ENCODE data around the gene RRP1B. TPM values are rescaled to one million over a fixed set of nuclear protein-coding genes. Genes with fewer than 3 reads are reported as not detected.

Gene RRP1B
- total RNA-seq, 1 donor from 2014 or later, result 34.0 TPM

- TF ChIP-seq CTCF (IDR thresholded peaks at IDR 0.05; ENCODE audit: insufficient read depth, low read depth, low read length), result no peak
- Histone ChIP-seq H3K4me2 (ENCODE audit: low read length) (no peak overlapping the region), H3K9ac (ENCODE audit: low read length) (no peak overlapping the region), H3K36me3 (ENCODE audit: insufficient read depth, low read length) (no peaks in the 10 kb centered on the region), H3K4me3 (ENCODE audit: insufficient read depth, low read depth, low read length) (no peak overlapping the region), H3K79me2 (ENCODE audit: insufficient read depth, low read length) (no peaks in the 10 kb centered on the region), H3K27ac (ENCODE audit: low read depth, low read length) (no peak overlapping the region), H3K9me3 (ENCODE audit: insufficient read depth, low read depth, low read length) (no peaks in the 10 kb centered on the region), H2AFZ (ENCODE audit: low read depth, low read length) (no peak overlapping the region), H3K4me1 (ENCODE audit: insufficient read depth, low read length) (no peaks in the 10 kb centered on the region), H3K27me3 (ENCODE audit: insufficient read depth, low read length) (no peaks in the 10 kb centered on the region), H4K20me1 (ENCODE audit: insufficient read depth, low read length) (no peaks in the 10 kb centered on the region)
- Mint-ChIP-seq H3K9me3 (ENCODE audit: unreplicated experiment) (peaks cover 15% of the 10 kb centered on the region), H3K4me1 (ENCODE audit: low read depth, unreplicated experiment) (no peaks in the 10 kb centered on the region), H3K4me3 (ENCODE audit: unreplicated experiment) (no peak overlapping the region), H3K27me3 (ENCODE audit: low read depth, unreplicated experiment) (no peaks in the 10 kb centered on the region), H3K36me3 (ENCODE audit: low read depth, unreplicated experiment) (peaks cover 16% of the 10 kb centered on the region), H3K27ac (ENCODE audit: unreplicated experiment) (no peak overlapping the region)
- peak; percentile 66 for DNase-seq (ENCODE audit: low read depth)
- FAIRE-seq, result no peak
Measured at GRCh38 chr21:43626390-43626789, 33.0 kb upstream of the RRP1B start.

DNA sequence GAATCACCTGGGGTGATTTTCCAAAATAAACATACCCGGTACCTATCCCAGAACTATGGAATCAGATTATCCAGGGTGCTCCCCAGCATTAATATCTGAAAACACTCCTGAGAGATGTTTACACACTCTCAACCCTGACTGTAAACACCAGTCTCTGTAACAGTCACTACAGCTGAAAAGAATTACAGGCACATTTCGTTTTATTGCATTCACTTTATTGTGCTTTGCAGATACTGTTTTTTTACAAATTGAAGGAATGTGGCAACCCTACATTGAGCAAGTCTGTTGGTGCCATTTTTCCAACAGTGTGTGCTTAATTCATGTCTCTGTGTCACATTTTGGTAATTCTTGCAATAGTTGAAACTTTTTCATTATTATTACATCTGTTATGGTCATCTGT, 31.8 kb upstream of the RRP1B start:
- no peaks in the 10 kb centered on the region for H3K79me2 ChIP-seq (ENCODE audit: insufficient read depth, low read length)
- no peak overlapping the region for H3K4me2 ChIP-seq (ENCODE audit: low read length)
- no peak for DNase-seq (ENCODE audit: low read depth)
- Mint-ChIP-seq H3K9me3 (ENCODE audit: unreplicated experiment) (peaks cover 15% of the 10 kb centered on the region), H3K36me3 (ENCODE audit: low read depth, unreplicated experiment) (peaks cover 16% of the 10 kb centered on the region), H3K27me3 (ENCODE audit: low read depth, unreplicated experiment) (no peaks in the 10 kb centered on the region), H3K27ac (ENCODE audit: unreplicated experiment) (no peak overlapping the region), H3K4me1 (ENCODE audit: low read depth, unreplicated experiment) (peaks cover 5% of the 10 kb centered on the region), H3K4me3 (ENCODE audit: unreplicated experiment) (no peak overlapping the region)
- H2AFZ ChIP-seq (ENCODE audit: low read depth, low read length), result no peak overlapping the region
- no peak overlapping the region for H3K27ac ChIP-seq (ENCODE audit: low read depth, low read length)
- no peak for TF ChIP-seq CTCF (IDR thresholded peaks at IDR 0.05; ENCODE audit: insufficient read depth, low read depth, low read length)
- no peak for TF ChIP-seq EZH2 (IDR thresholded peaks at IDR 0.05; ENCODE audit: insufficient read depth, low read length)
- no peak overlapping the region for H3K9ac ChIP-seq (ENCODE audit: low read length)
- H3K4me1 ChIP-seq (ENCODE audit: insufficient read depth, low read length), result no peaks in the 10 kb centered on the region
- H4K20me1 ChIP-seq (ENCODE audit: insufficient read depth, low read length), result no peaks in the 10 kb centered on the region
- H3K4me3 ChIP-seq (ENCODE audit: insufficient read depth, low read depth, low read length), result no peak overlapping the region
- H3K36me3 ChIP-seq (ENCODE audit: insufficient read depth, low read length), result no peaks in the 10 kb centered on the region
- FAIRE-seq, result no peak
- no peaks in the 10 kb centered on the region for H3K9me3 ChIP-seq (ENCODE audit: insufficient read depth, low read depth, low read length)
- no peaks in the 10 kb centered on the region for H3K27me3 ChIP-seq (ENCODE audit: insufficient read depth, low read length)

DNA sequence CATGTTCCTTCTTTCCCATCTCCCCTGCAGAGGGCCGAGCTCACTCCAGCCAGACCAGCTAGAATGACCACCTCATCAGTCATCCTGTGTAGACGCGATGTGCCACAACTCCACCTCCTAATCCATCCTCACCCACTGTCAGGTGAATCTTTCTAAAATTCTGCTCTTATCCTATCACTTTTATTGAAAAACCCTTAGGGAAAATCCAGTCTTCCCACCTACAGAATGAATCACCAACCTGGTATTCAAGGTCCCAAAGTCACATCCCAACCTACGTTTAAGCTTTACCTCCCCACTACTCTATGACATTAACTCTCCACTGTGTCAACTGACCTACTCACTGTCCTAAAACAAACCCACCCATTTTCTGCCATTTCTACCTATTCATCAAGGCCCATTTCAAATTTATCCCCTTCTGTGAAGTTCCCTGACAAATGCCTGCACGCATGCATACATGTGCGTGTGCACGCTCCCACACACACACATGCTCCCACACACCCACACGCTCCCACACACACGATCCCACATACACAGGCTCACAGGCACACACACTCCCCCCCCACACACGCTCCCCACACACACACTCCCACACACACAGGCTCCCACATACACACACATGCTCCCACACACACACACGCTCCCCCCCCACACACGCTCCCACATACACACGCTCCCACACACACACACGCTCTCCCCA, 27.8 kb upstream of the RRP1B start:
- TF ChIP-seq CTCF (IDR thresholded peaks at IDR 0.05; ENCODE audit: insufficient read depth, low read depth, low read length) (no peak), EZH2 (IDR thresholded peaks at IDR 0.05; ENCODE audit: insufficient read depth, low read length) (no peak)
- DNase-seq (ENCODE audit: low read depth), result no peak
- no peaks in the 10 kb centered on the region for H3K27me3 Mint-ChIP-seq (ENCODE audit: low read depth, unreplicated experiment)
- H3K9me3 Mint-ChIP-seq (ENCODE audit: unreplicated experiment), result peaks cover 10% of the 10 kb centered on the region
- H3K4me3 ChIP-seq (ENCODE audit: insufficient read depth, low read depth, low read length), result no peak overlapping the region
- H3K4me1 ChIP-seq (ENCODE audit: insufficient read depth, low read length), result peaks cover 5% of the 10 kb centered on the region
- no peak overlapping the region for H3K27ac ChIP-seq (ENCODE audit: low read depth, low read length)
- no peaks in the 10 kb centered on the region for H3K9me3 ChIP-seq (ENCODE audit: insufficient read depth, low read depth, low read length)
- no peaks in the 10 kb centered on the region for H3K79me2 ChIP-seq (ENCODE audit: insufficient read depth, low read length)
- peaks cover 16% of the 10 kb centered on the region for H3K36me3 Mint-ChIP-seq (ENCODE audit: low read depth, unreplicated experiment)
- no peak overlapping the region for H2AFZ ChIP-seq (ENCODE audit: low read depth, low read length)
- no peak overlapping the region for H3K4me3 Mint-ChIP-seq (ENCODE audit: unreplicated experiment)
- no peaks in the 10 kb centered on the region for H4K20me1 ChIP-seq (ENCODE audit: insufficient read depth, low read length)
- H3K9ac ChIP-seq (ENCODE audit: low read length), result no peak overlapping the region
- no peak overlapping the region for H3K27ac Mint-ChIP-seq (ENCODE audit: unreplicated experiment)
- H3K4me2 ChIP-seq (ENCODE audit: low read length), result no peak overlapping the region
- H3K4me1 Mint-ChIP-seq (ENCODE audit: low read depth, unreplicated experiment), result peaks cover 12% of the 10 kb centered on the region
- H3K27me3 ChIP-seq (ENCODE audit: insufficient read depth, low read length), result no peaks in the 10 kb centered on the region
- H3K36me3 ChIP-seq (ENCODE audit: insufficient read depth, low read length), result no peaks in the 10 kb centered on the region
- no peak for FAIRE-seq
